Astrocyte of the cerebellum (primary cell): ENCODE measurements around the gene TRHDE.

Source experiments
- DNase-seq: peaks from one replicate; pipeline ENCODE4 v3.0.0-alpha.2; 2011; ENCODE audit warnings: low read depth
- H3K4me3 ChIP-seq: 2 replicates; pipeline ENCODE4 v1.5.1; 2011; ENCODE audit warnings: mild to moderate bottlenecking, low read depth, low read length, moderate library complexity
- CTCF ChIP-seq: IDR thresholded peaks from 2 replicates; pipeline ENCODE4 v1.5.1; 2012; ENCODE audit warnings: low read length, low read depth, moderate library complexity, mild to moderate bottlenecking; ENCODE audit errors: missing control alignments
- in situ Hi-C: cut with HindIII; loops from 2 replicates; pipeline ENCODE4 v1.10.0; 2017; ENCODE audit warnings: low sequenced_read_pairs

The TRHDE gene

GRCh38 chr12:72570601-72571000 is 298.4 kb downstream of the TRHDE start:
- in situ Hi-C loops = no loop called here
- no peak for TF ChIP-seq CTCF
- no peak for DNase-seq
- H3K4me3 ChIP-seq = no peak overlapping the region

- TF ChIP-seq CTCF = no peak
- in situ Hi-C loops = no loop called here
- no peak overlapping the region for H3K4me3 ChIP-seq
- DNase-seq = no peak
Measured at GRCh38 chr12:72574138-72574537, 302.0 kb downstream of the TRHDE start.

GRCh38 chr12:72578327-72578726 is 306.2 kb downstream of the TRHDE start:
- no peak for DNase-seq
- in situ Hi-C loops = no loop called here

GRCh38 chr12:72586456-72586855 is 314.3 kb downstream of the TRHDE start:
- in situ Hi-C loops = no loop called here
- no peak overlapping the region for H3K4me3 ChIP-seq
- no peak for TF ChIP-seq CTCF
- no peak for DNase-seq

More at GRCh38 chr12:72578327-72578726, 306.2 kb downstream of the TRHDE start:
- no peak overlapping the region for H3K4me3 ChIP-seq
- no peak for TF ChIP-seq CTCF

GRCh38 chr12:72602581-72602980 is 330.4 kb downstream of the TRHDE start:
- no peak overlapping the region for H3K4me3 ChIP-seq
- DNase-seq = no peak
- TF ChIP-seq CTCF = no peak
- in situ Hi-C loops = no loop called here

GRCh38 chr12:72605975-72606374 is 333.8 kb downstream of the TRHDE start:
- in situ Hi-C loops = no loop called here
- H3K4me3 ChIP-seq = no peak overlapping the region
- no peak for DNase-seq
- TF ChIP-seq CTCF = no peak

GRCh38 chr12:72610342-72610741 is 338.2 kb downstream of the TRHDE start:
- no peak overlapping the region for H3K4me3 ChIP-seq
- in situ Hi-C loops = no loop called here
- DNase-seq = no peak
- TF ChIP-seq CTCF = no peak
